ENCODE results near the gene LETM1. TPM values are rescaled to one million over a fixed set of nuclear protein-coding genes. Genes with fewer than 3 reads are reported as not detected.

The LETM1 gene
- total and polyA plus RNA-seq, 2 of the 8 experiments (the other 6 are each of a cell fraction or from before 2014, with no cell fraction given) = 19.8 to 50.1 TPM

- 94% methylated on average over 61 of the region's 71 CpGs; no CpG with 5 or more reads in 1 of the 2 experiments for WGBS, 2 experiments (ENCODE audit: extremely low coverage in 1 of 2, insufficient coverage in 1 of 2, insufficient read length in 1 of 2, insufficient replicate concordance in 2 of 2, low coverage in 1 of 2, low lambda C conversion rate in 2 of 2, missing lambda C conversion rate in 1 of 2)
- TF ChIP-seq EP300 (IDR thresholded peaks at IDR 0.05; ENCODE audit: borderline replicate concordance in 1 of 2, low read depth in 2 of 2, low read length in 2 of 2) (no peak), CTCF (IDR thresholded peaks at IDR 0.05; ENCODE audit: control extremely low read depth in 1 of 3, insufficient read depth in 1 of 3, low read depth in 1 of 3, low read length in 3 of 3) (peak in 2 of 3 experiments; percentile 9 to 26; a peak in 1 of 4 replicates), CEBPB (IDR thresholded peaks at IDR 0.05; ENCODE audit: low read depth, low read length) (no peak), SRF (IDR thresholded peaks at IDR 0.05; ENCODE audit: low read depth, low read length) (no peak), ASH2L (IDR thresholded peaks at IDR 0.05; ENCODE audit: low read length) (no peak), TEAD4 (IDR thresholded peaks at IDR 0.05; ENCODE audit: low read depth, low read length) (no peak), JUN (IDR thresholded peaks at IDR 0.05; ENCODE audit: low read depth, low read length) (no peak), SAP30 (IDR thresholded peaks at IDR 0.05; ENCODE audit: insufficient read depth, insufficient replicate concordance, low read length) (no peak), CHD2 (IDR thresholded peaks at IDR 0.05; ENCODE audit: low read length) (no peak)
Observed at GRCh38 chr4:1802720-1803522, 53.0 kb downstream of the LETM1 start.

More at GRCh38 chr4:1802720-1803522, 53.0 kb downstream of the LETM1 start:
- Histone ChIP-seq H3K4me1 (replicated peaks in 1 of 4; ENCODE audit: control insufficient read depth in 3 of 4, insufficient read depth in 4 of 4, low read length in 3 of 4) (no peaks in the 10 kb centered on the region), H3K23ac (ENCODE audit: insufficient read length) (no peak overlapping the region), H3K36me3 (ENCODE audit: control insufficient read depth in 2 of 4, insufficient read depth in 4 of 4, low read length in 3 of 4) (peaks cover 0 to 32% (median 15%) of the 10 kb centered on the region in 4 experiments; a peak in 5 of 8 replicates), H3K9ac (replicated peaks in 1 of 4; ENCODE audit: extremely low read depth in 1 of 4, low read depth in 3 of 4, low read length in 3 of 4) (no peak overlapping the region), H3K9me3 (ENCODE audit: insufficient read depth in 2 of 2, low read depth in 1 of 2, low read length in 1 of 2) (no peaks in the 10 kb centered on the region), H3K27ac (ENCODE audit: low read depth, low read length) (no peak overlapping the region), H3K56ac (replicated peaks; ENCODE audit: insufficient read length, low read depth, low read length) (no peak overlapping the region), H2BK15ac (ENCODE audit: low read length) (no peak overlapping the region), H2BK20ac (ENCODE audit: low read length) (no peak overlapping the region), H3K4me2 (ENCODE audit: insufficient read depth in 1 of 2, low read depth in 2 of 2, low read length in 2 of 2) (no peak overlapping the region), H3K4ac (replicated peaks; ENCODE audit: insufficient read length, low read depth, low read length) (no peak overlapping the region), H3K79me1 (ENCODE audit: low read depth, low read length) (peaks cover 4% of the 10 kb centered on the region; the same call in 1 of the 2 replicates), H4K91ac (replicated peaks; ENCODE audit: insufficient read length, low read length) (no peak overlapping the region), H2AK5ac (ENCODE audit: low read depth, low read length) (no peak overlapping the region), H3K27me3 (replicated peaks in 1 of 4; ENCODE audit: control insufficient read depth in 3 of 4, extremely low read depth in 1 of 4, insufficient read depth in 3 of 4, low read length in 3 of 4) (no peaks in the 10 kb centered on the region), H4K20me1 (replicated peaks in 1 of 2; ENCODE audit: control insufficient read depth in 1 of 2, insufficient read depth in 2 of 2, low read length in 2 of 2) (peaks cover 4 to 9% of the 10 kb centered on the region in 2 experiments), H3K23me2 (ENCODE audit: low read depth, low read length) (no peaks in the 10 kb centered on the region; the same call in 1 of the 2 replicates), H4K5ac (ENCODE audit: insufficient read length, low read depth, low read length) (no peak overlapping the region), H2AFZ (ENCODE audit: low read length) (no peak overlapping the region), H3K79me2 (ENCODE audit: control insufficient read depth in 1 of 2, insufficient read depth in 2 of 2, low read length in 2 of 2) (no peaks in the 10 kb centered on the region), H3K18ac (ENCODE audit: extremely low read depth, low read length) (no peak overlapping the region), H2BK120ac (replicated peaks; ENCODE audit: low read depth, low read length) (no peak overlapping the region), H3K14ac (ENCODE audit: insufficient read length) (no peak overlapping the region), H2BK12ac (ENCODE audit: low read depth, low read length) (no peak overlapping the region), H3K4me3 (ENCODE audit: extremely low read depth in 1 of 4, insufficient read depth in 2 of 4, low read depth in 3 of 4, low read length in 4 of 4) (no peak overlapping the region), H4K8ac (ENCODE audit: extremely low read depth, insufficient read depth, low read length) (no peak overlapping the region), H2BK5ac (ENCODE audit: low read depth, low read length) (no peak overlapping the region)
- POLR2A ChIA-PET (ENCODE audit: partially characterized antibody) = interaction anchor here (1.0 to 4.3 kb wide), 5 partner anchors 19 to 58 kb away, joined by 3 to 15 read pairs (median 5); no protein-coding TSS in a partner anchor
- CTCF ChIA-PET (ENCODE audit: partially characterized antibody) = interaction anchor here (0.8 to 71.2 kb wide), 5 partner anchors 10 to 73 kb away, joined by 3 to 2507 read pairs (median 4); partner anchors contain the start of gene FGFR3
- DNase-seq (ENCODE audit: low read depth in 1 of 2, low spot score in 2 of 2) = no peak
- FAIRE-seq = no peak
